GM12873 (cell line): Measurements from ENCODE around the gene TWF1.

Source experiments
- TF ChIP-seq, protein P1 (sequence below): IDR thresholded peaks from 2 replicates; pipeline ENCODE4 v1.5.1; 2012; ENCODE audit warnings: low read depth, mild to moderate bottlenecking, moderate library complexity, low read length, control low read depth; ENCODE audit not compliant: insufficient read depth; ENCODE audit errors: missing control alignments

TWF1 gene

DNA sequence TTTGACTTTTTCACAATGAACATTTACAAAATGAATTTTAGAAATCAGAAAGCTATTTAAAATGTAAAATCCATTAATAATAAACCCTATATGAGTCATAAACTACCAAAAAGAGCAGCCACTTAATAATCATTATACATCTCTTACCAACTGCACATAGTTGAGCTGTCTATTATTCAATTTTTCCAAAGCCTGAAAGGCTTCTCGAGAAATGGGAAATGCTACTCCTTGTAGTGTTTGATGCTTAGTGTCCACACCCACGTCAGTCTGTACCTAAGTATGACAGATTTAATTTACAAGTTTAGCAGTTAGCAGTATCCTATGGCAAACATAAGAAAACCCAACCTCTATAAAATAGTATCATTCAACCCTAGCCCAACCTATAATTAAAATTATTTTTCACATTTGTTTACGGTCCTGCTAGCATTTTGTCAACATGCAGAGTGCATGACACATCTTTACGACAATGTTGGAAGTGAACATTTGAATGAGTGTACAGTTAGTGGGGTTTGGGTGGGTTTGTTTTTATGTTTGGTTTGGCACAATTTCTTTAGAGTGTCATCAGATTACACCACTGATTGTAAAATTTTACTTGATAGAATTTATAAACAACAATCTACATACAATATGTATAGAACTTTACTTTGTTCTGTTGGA, 8.4 kb downstream of the TWF1 start:
- TF ChIP-seq, protein P1, sequence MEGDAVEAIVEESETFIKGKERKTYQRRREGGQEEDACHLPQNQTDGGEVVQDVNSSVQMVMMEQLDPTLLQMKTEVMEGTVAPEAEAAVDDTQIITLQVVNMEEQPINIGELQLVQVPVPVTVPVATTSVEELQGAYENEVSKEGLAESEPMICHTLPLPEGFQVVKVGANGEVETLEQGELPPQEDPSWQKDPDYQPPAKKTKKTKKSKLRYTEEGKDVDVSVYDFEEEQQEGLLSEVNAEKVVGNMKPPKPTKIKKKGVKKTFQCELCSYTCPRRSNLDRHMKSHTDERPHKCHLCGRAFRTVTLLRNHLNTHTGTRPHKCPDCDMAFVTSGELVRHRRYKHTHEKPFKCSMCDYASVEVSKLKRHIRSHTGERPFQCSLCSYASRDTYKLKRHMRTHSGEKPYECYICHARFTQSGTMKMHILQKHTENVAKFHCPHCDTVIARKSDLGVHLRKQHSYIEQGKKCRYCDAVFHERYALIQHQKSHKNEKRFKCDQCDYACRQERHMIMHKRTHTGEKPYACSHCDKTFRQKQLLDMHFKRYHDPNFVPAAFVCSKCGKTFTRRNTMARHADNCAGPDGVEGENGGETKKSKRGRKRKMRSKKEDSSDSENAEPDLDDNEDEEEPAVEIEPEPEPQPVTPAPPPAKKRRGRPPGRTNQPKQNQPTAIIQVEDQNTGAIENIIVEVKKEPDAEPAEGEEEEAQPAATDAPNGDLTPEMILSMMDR, result no peak

DNA sequence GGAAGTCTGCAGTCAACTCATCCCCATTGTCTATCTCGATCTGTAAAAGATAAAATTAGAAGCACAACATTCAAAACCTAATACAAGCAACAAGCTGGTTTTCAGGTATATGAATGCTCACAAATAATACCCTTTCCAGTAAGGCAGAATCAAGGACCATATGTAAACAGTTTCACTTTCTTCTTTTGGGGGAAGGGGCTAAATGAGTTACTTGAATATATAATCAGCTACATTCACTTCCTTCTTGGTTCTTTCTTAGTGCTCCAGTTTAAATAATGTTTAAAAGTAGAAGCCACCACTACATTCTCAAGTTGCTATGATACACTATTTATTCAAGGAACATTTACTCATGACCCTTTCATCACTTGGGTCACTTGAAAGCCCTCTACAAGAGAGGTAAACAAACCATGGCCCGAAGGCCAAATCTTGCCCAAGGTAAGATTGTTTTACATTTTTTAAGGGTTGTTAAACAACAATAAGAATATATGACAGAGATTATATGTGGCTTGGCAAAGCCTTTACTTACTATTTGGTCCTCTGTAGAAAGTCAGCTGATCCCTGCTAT, 10.3 kb downstream of the TWF1 start:
- TF ChIP-seq, protein P1, result no peak

DNA sequence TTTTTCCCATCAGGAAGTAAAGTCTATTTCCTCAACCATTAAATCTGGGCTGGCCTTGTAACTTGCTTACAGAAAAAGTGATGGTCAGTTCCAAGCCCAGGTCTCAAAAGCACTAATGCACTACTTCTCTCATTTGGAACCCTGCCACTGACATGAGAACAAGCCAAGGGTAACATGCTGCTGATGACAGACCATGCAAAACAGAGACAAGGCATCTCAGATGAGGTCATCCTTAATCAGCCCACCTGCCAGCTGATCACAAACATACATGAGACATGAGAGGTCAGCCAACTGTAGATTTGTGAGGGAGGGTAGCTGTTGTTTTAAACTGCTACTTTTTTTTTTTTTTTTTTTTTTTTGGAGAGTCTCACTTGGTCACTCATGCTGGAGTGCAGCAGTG, 16.2 kb downstream of the TWF1 start:
- TF ChIP-seq, protein P1, result no peak

DNA sequence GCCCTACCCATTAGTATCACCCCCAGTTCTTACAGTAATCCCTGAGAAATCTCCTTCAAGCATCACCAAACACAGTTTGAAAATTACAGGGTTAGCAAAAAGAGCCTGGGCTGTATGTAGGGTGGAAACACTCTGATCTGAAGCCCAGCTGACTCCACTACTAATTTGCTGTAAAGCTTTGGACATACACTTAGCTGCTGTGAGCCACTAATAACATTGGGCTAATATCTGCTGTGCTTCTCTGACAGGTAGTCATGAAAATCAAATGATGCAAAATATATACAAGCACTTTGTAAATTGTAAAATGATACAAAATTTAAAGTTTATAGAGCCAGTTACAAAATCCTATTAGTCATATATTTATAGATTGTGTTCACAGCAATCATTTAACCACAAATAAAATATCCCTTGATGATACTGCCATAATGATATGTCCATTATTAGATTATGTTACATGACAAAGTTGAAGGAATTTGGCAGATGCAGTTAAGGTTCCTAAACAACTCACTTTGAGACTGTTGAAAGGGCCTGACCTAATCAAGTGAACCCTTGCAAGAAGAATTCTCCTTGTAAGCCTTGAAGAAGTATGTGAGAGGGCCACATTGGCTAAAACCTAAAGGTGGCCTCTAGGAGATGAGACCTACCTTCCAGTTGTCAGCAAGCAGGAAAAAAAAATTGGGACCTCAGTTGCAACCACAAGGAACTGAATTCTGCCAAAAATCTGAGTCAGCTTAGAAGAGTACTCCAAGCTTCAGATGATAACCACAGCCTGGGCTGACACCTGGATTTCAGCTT, 19.0 kb downstream of the TWF1 start:
- TF ChIP-seq, protein P1, result no peak

DNA sequence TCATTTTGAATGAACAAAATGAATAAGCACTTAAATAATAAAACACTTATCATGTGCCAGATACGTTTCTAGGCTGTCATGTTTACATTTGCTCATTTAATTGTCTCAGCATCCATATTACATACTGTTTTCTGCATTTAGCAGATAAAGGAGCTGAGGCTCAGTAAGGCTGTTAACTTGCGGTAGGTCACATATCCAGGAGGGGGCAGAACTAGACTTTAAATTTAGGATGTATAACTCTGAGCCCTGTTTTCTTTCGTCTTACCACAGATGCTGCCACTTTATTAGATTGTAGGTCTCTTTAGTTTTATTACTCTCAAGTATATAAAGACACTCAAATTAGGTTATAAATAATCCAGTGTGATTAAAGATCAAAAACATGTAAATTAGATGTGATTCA, 29.6 kb downstream of the TWF1 start:
- TF ChIP-seq, protein P1, result peak; percentile 39

DNA sequence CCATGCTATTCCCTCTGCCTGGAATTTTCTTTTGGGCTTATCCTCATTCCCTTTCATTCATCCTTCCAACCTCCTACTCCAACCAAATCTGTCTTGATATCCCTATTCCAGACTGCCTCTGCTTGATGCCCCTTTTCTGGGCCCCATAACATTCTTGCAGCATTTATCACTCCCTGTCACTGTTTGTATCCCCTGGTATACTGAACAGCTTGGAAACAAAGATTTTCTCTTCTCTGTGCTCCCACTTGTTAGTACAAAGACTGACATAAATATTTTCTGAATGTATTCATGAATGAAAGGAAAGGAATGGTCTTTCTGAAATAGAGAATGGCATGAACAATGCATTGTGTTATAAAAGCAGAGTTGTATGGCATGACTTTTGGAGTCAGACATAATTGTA, 39.8 kb downstream of the TWF1 start:
- TF ChIP-seq, protein P1, result no peak

DNA sequence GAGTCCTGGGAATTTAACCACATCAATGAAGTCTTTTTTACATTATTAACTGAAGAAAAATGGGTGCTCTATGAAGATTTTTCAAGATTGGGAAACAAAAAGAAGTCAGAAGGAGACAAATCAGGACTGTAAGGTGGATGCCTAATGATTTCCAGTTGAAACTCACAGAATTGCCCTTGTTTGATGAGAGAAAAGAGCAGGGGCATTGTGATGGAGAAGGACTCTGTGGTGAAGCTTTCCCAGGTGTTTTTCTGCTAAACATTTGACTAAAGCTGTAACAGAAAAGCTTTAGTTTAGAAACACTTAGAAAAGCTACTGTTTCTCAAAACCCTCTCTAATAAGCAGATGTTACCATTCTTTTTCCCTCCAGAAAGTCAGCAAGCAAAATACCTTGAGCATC, 41.6 kb downstream of the TWF1 start:
- TF ChIP-seq, protein P1, result no peak
